Endothelial cell (in vitro differentiated cells): ENCODE measurements around the gene SLC35G4. TPM values are rescaled to one million over a fixed set of nuclear protein-coding genes. Genes with fewer than 3 reads are reported as not detected.
"Not testable (repeated sequence)": the region's sequence is repeated elsewhere in the genome, so short reads cannot be mapped to it uniquely, and the experiment has no call there.

Source experiments
- DNase-seq: peaks from one replicate; pipeline ENCODE4 v3.0.0; 2021; ENCODE audit warnings: low spot score
- H3K27ac Mint-ChIP-seq: one replicate; pipeline ENCODE4 v1.8.0; 2021; ENCODE audit warnings: mixed read lengths, inconsistent platforms; ENCODE audit not compliant: unreplicated experiment
- H3K27me3 Mint-ChIP-seq: one replicate; pipeline ENCODE4 v1.8.0; 2021; ENCODE audit warnings: mild to moderate bottlenecking, moderate library complexity, mixed read lengths, inconsistent platforms; ENCODE audit not compliant: unreplicated experiment
- H3K36me3 Mint-ChIP-seq: one replicate; pipeline ENCODE4 v1.8.0; 2021; ENCODE audit warnings: mild to moderate bottlenecking, low read depth, mixed read lengths, inconsistent platforms; ENCODE audit not compliant: unreplicated experiment
- H3K4me1 Mint-ChIP-seq: one replicate; pipeline ENCODE4 v1.8.0; 2021; ENCODE audit warnings: mild to moderate bottlenecking, mixed read lengths, inconsistent platforms; ENCODE audit not compliant: unreplicated experiment
- H3K4me3 Mint-ChIP-seq: one replicate; pipeline ENCODE4 v1.8.0; 2021; ENCODE audit warnings: mild to moderate bottlenecking, mixed read lengths, inconsistent platforms; ENCODE audit not compliant: unreplicated experiment
- H3K9me3 Mint-ChIP-seq: one replicate; pipeline ENCODE4 v1.8.0; 2021; ENCODE audit warnings: mixed read lengths, inconsistent platforms; ENCODE audit not compliant: unreplicated experiment
- CTCF ChIP-seq: fragments of 200-600 bp; sonication (generic); IDR thresholded peaks from one replicate; pipeline ENCODE4 v1.5.0; 2021; ENCODE audit warnings: antibody characterized with exemption; ENCODE audit not compliant: unreplicated experiment
- total RNA-seq: library from RNA; stranded (reverse); fragmentation: NEBNext Ultra II Directional; extraction: Animal tissue kit (Norgen Biotek cat#: 25700); gene quantifications from one replicate; pipeline ENCODE4 v1.2.1, GENCODE V29; 2021; ENCODE audit not compliant: unreplicated experiment

The SLC35G4 gene
- total RNA-seq, 1 donor from 2014 or later = not detected

DNA sequence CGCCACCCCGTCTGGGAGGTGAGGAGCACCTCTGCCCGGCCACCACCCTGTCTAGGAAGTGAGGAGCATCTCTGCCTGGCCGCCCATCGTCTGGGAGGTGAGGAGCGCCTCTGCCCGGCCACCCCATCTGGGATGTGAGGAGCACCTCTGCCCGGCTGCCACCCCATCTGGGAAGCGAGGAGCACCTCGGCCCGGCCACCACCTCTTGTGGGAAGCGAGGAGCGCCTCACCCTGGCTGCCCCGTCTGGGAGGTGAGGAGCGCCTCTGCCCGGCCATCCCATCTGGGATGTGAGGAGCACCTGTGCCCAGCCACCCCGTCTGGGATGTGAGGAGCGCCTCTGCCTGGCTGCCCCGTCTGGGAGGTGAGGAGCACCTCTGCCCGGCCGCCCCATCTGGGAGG is 4.6 kb downstream of the SLC35G4 start:
- not testable (repeated sequence) for H3K36me3 Mint-ChIP-seq, DNase-seq, H3K9me3 Mint-ChIP-seq, H3K4me1 Mint-ChIP-seq, H3K27ac Mint-ChIP-seq, H3K4me3 Mint-ChIP-seq, H3K27me3 Mint-ChIP-seq

- H3K27me3 Mint-ChIP-seq, DNase-seq, H3K36me3 Mint-ChIP-seq, H3K4me3 Mint-ChIP-seq, H3K27ac Mint-ChIP-seq, H3K4me1 Mint-ChIP-seq, H3K9me3 Mint-ChIP-seq: not testable (repeated sequence)
Observed at GRCh38 chr18:11614981-11615380, 5.6 kb downstream of the SLC35G4 start.

DNA sequence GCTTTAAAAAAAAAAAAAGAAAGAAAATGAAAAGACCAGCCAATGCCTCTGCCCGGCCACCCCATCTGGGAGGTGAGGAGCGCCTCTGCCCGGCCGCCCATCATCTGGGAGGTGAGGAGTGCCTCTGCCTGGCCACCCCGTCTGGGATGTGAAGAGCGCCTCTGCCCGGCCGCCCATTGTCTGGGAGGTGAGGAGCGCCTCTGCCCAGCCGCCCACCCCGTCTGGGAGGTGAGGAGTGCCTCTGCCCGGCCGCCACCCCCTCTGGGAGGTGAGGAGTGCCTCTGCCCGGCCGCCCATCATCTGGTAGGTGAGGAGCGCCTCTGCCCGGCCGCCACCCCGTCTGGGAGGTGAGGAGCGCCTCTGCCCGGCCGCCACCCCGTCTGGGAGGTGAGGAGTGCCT is 37.9 kb downstream of the SLC35G4 start:
- H3K9me3 Mint-ChIP-seq, H3K36me3 Mint-ChIP-seq, DNase-seq, H3K27ac Mint-ChIP-seq, H3K27me3 Mint-ChIP-seq, H3K4me3 Mint-ChIP-seq, H3K4me1 Mint-ChIP-seq: not testable (repeated sequence)

GRCh38 chr18:11647804-11648203 is 38.4 kb downstream of the SLC35G4 start:
- H3K27ac Mint-ChIP-seq, H3K4me3 Mint-ChIP-seq, H3K36me3 Mint-ChIP-seq, H3K27me3 Mint-ChIP-seq, DNase-seq, H3K4me1 Mint-ChIP-seq, H3K9me3 Mint-ChIP-seq: not testable (repeated sequence)

DNA sequence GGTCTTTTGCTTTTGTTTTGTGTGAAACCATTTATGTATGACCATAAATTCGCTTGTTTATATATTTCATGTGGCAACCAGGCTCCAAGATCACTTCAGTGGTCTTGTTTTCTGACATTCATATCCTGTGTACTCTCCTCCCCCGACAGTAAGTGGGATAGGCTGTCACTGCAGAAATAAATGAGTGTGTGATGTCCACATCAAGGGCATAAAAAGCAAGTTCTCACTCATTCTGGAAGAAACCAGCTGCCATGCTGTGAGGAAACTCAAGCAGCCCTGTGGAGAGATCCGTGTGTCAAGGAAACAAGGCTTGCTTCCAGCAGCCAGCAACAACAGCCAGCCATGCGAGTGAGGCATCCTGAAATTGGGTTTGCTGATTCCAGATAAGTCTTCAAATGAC is 40.4 kb downstream of the SLC35G4 start:
- H3K36me3 Mint-ChIP-seq = no peaks in the 10 kb centered on the region
- H3K4me3 Mint-ChIP-seq = no peak overlapping the region
- peaks cover 3% of the 10 kb centered on the region for H3K27me3 Mint-ChIP-seq
- no peak overlapping the region for H3K27ac Mint-ChIP-seq
- H3K4me1 Mint-ChIP-seq = no peaks in the 10 kb centered on the region
- no peaks in the 10 kb centered on the region for H3K9me3 Mint-ChIP-seq
- TF ChIP-seq CTCF = no peak
- DNase-seq = no peak

DNA sequence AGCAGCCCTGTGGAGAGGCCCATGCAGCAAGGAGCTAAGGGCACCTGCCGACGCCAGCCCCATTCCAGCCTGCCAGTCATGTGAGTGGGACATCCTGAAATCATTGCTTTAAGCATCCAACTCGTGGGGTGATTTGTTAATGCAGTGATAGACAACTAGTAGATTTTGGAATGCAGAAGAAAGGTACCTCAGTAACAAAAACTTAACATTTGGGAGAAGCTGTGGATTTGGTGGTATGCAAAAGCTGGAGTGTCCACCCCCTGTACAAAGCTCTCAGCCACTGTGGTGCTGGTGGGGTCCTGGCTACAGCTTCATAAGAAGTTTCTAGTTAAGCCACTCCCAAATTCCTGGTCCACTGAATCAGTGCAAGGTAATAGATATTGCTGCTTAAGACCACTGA is 42.5 kb downstream of the SLC35G4 start:
- no peaks in the 10 kb centered on the region for H3K9me3 Mint-ChIP-seq
- no peak for DNase-seq
- no peaks in the 10 kb centered on the region for H3K36me3 Mint-ChIP-seq
- no peak overlapping the region for H3K27ac Mint-ChIP-seq
- H3K4me3 Mint-ChIP-seq = no peak overlapping the region
- peaks cover 3% of the 10 kb centered on the region for H3K27me3 Mint-ChIP-seq
- H3K4me1 Mint-ChIP-seq = peaks cover 4% of the 10 kb centered on the region
- no peak for TF ChIP-seq CTCF

- Mint-ChIP-seq H3K9me3 (no peaks in the 10 kb centered on the region), H3K4me1 (peaks cover 12% of the 10 kb centered on the region), H3K27ac (no peak overlapping the region), H3K4me3 (no peak overlapping the region), H3K36me3 (no peaks in the 10 kb centered on the region), H3K27me3 (peaks cover 9% of the 10 kb centered on the region)
- no peak for DNase-seq
- no peak for TF ChIP-seq CTCF
Observed at GRCh38 chr18:11653521-11653920, 44.1 kb downstream of the SLC35G4 start.
